Activated CD8-positive, alpha-beta memory T cell treated with anti-CD3 and anti-CD28 coated beads, Interleukin-2, amount 50 U/mL, for 48 hours (primary cell): Measurements from ENCODE around the gene RNF2.
A peak's percentile ranks its signal among the peaks of the same experiment; 100 is the strongest.
"Not testable (repeated sequence)": the region's sequence is repeated elsewhere in the genome, so short reads cannot be mapped to it uniquely, and the experiment has no call there.

ENCODE experiments used
- DNase-seq: peaks from one replicate; pipeline ENCODE4 v3.0.0-alpha.2; 2020

RNF2 gene

DNA sequence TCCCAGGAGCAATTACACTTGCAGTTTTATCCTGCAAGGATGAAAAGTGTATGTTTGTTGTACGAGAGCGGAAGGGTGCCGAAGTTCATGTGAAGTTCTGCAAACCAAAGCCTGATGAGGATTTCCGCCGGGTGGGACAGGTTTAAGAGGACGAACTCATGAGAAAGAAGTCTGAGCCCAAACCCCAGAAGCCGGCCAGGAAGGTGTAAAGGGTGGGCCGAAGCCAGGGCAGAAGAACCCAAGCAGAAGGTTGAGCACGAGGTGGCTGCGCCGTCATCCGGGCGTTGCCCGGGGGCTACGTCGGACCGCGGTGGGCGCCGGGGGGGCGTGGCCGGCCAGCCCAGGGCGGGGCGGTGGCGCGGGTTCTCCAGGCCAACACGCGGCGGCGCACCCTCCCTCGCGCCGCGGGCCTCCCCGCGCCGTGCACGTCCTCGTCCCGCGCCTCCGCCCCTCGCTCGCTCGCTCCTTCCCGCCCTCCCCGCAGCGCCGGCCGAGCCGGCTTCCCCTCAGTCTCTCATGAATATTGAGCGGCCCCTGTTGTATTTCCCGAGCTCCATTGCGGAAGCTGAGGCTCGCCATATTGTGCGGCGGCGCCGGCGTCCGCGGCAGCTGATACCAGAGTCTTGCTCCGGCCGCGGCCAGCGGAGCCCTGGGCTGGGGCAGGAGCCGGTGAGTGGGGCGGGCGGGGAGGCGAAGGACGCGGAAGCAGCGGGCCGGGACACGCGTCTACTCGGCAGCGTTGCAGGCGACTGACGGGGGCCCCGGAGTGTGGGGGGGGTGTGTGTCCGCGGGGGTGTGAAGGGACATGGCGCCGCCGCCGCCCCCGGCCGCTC lies at the start of gene RNF2:
Gene RNF2, plus strand, starts transcription at position 578 of the 833 bp plus-strand sequence. CDS start 41,996 bp downstream, outside the sequence.
- DNase-seq, result peak; percentile 88

DNA sequence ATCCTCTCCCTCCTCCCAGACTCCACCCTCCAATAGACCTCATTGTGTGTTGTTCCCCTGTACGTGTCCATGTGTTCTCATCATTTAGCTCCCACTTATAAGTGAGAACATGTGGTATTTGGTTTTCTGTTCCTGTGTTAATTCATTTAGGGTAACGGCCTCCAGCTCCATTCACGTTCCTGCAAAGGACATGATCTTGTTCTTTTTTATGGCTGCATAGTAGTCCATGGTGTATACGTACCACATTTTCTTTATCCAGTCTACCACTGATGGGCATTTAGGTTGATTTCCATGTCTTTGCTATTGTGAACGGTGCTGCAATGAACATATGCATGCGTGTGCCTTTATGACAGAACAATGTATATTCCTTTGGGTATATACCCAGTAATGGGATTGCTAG lies 45.4 kb upstream of the RNF2 start:
- DNase-seq, result not testable (repeated sequence)

DNA sequence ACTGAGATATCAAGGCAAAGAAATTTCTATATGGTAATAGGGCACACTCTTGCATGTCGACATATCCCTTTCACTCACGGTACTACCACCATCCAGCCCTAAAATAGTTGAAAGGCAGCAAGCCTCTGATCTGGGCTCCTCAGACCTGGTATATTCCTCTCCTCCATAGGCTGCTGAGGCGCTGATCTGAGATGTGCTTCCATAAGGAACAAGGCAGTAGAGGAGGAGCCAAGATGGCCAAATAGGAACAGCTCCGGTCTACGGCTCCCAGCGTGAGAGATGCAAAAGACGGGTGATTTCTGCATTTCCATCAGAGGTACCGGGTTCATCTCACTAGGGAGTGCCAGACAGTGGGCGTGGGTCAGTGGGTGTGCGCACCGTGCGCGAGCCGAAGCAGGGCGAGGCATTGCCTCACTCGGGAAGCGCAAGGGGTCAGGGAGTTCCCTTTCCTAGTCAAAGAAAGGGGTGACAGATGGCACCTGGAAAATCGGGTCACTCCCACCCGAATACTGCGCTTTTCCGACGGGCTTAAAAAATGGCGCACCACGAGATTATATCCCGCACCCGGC lies 44.0 kb upstream of the RNF2 start:
- not testable (repeated sequence) for DNase-seq

DNA sequence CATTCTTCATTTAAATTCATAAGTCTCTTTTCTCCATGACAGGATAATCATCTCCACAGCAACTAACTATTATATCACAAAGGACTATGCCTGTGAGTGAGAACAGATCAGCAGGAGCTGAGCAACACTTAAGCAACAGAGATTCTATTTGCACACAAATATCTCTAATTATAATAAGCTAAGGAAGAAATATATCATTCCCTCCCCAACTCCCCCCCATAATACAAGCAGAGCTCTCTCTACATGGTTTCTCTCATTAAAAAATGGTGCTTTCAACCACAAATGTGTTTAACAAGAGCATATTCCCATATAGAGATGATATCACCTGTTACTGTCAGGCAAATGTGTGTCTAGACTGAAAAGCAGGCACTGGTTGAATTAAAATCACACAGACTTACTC lies 36.5 kb upstream of the RNF2 start:
- DNase-seq, result no peak

GRCh38 chr1:185010361-185010760 lies 35.0 kb upstream of the RNF2 start:
- DNase-seq, result no peak

GRCh38 chr1:185014941-185015340 lies 30.4 kb upstream of the RNF2 start:
- no peak for DNase-seq

DNA sequence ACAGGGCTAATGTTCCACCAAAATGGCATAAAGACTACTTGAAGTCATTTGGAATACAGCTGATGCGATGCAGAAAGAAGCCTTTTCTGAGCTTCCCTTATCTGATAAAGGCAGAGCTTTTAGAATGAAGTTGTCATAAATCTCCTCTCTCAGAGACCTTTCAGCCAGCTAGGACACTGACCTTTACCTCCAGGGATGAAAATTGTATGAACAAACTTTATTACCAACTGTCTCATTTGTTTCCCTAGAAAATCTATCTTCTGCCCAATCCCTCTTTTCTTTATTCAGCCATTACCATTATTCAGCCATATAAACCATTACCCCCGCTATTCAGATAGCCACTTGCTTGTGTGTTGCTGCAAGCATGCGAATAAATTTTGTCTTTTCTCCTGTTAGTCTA lies 29.7 kb upstream of the RNF2 start:
- DNase-seq, result no peak

DNA sequence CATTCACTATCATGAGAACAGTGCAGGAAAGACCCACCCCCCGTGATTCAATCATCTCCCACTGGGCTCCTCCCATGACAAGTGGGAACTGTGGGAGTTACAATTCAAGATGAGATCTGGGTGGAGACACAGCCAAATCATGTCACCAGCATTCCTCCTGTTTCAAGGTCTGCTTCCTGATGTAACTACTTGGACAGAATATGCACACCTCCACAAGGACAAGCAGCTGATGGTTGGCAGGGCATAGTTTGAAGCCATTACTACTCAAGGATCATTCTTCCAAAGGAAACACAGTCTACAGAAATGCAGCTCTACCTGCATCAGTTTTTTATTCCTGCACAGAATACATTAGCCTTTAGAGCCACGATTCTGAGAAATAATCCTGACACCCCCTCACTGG lies 28.5 kb upstream of the RNF2 start:
- no peak for DNase-seq

DNA sequence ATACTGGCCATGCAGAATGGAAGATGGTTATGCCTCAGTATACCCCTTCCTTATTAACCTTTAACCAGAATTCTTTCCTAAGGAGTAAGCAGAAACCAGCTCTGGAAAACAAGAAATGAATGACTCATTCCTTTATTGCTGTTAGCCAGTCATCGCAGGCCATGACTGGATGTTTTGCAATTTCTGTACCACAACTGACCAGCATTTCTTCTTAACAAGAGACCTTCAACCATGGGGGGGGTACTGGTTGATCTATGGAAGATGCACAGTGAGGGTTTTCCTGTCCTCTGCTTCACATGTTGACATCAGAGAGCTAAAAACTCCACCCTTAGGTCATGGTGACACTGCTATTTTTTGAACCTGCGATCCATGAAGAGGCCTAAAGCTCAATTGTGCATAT lies 28.0 kb upstream of the RNF2 start:
- no peak for DNase-seq

- DNase-seq, result no peak
Observed at GRCh38 chr1:185017966-185018365, 27.4 kb upstream of the RNF2 start.

DNA sequence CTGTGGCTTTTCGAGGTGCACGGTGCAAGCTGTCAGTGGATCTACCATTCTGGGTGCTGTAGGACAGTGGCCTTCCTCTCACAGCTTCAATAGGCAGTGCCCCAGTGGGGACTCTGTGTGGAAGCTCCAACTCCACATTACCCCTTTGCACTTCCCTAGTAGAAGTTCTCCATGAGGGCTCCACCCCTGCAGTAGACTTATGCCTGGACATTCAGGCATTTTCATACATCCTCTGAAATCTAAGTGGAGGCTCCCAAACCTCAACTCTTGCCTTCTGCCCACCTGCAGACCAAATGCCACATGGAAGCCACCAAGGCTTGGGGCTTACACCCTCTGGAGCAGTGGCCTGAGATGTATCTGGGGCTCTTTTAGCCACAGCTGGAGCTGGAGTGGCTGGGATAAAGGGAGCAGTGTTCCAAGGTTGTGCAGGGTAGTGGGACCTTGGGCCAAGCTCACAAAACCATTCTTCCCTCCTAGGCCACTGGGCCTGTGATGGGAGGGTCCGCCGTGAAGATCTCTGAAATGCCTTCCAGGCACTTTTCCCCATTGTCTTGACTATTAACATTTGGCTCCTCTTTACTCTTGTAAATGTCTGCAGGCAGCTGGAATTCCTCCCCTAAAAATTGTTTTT lies 18.0 kb upstream of the RNF2 start:
- DNase-seq, result no peak

GRCh38 chr1:185033686-185034085 lies 11.7 kb upstream of the RNF2 start:
- DNase-seq, result no peak

DNA sequence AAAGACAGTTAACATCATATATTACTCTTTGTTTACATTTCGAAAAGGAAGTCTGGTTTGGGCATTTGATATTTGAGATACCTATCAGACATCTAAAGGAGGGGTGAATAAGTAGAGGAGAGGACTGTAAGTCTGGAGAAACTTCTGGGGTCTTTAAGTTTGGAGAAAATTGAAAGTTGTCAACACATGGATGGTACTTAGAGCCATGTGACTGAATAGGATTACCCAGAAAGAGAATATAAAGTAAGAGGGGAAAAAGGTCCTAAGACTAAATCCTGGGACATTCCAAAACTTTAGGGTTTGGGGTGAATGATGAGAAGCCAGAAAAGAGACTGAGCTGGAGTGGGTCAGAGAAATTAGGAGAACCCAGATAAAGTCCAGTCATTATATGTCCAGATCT lies 10.1 kb upstream of the RNF2 start:
- no peak for DNase-seq

DNA sequence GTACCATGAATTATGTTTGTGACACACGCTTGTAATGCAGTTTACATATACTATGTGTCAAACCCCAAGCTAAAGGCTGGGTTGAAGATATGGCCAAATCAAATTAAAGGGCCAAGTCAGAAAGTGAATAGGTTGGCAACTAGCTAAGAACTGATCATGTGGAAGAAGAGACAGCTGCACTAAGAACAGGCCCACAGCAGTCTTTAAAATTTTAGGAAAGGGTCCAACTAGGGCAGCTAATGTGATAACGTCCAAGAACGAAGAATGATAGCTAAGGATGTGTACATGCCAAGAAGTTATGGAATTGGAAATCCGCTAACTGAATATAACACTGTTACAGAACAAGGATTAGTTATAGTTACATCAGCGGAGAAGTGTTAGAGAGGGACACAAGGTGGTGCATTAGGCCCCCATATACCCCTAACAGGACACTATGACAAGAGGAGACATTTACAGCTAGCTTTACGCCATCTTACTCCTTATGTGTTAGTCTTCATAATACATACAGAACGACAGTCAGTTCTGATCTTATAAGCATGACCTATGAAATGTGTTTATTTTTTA lies 6.5 kb upstream of the RNF2 start:
- DNase-seq, result no peak

- no peak for DNase-seq
Observed at GRCh38 chr1:185039726-185040407, 5.5 kb upstream of the RNF2 start.

GRCh38 chr1:185040408-185040735 lies 5.0 kb upstream of the RNF2 start:
- DNase-seq, result no peak

GRCh38 chr1:185041742-185042141 lies 3.6 kb upstream of the RNF2 start:
- DNase-seq, result no peak

DNA sequence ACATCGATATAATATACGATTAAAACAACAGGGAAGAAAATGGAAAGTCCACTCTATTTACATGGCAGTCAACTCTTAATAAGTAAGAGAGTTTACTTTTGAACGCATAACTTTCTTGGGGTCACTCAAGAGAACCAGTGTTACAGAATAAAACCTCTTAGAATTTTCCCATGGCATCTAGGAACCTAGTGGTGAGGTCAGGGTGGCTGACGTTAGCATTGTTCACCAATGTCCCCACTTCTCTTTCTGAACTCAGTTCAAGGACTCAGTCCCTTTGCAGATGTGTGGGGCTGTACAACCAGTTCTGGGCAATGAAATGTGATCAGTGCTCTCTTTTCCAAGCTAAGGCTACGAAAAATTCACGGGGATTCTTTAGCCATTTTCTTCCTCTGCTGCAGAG lies 2.6 kb upstream of the RNF2 start:
- DNase-seq, result no peak

DNA sequence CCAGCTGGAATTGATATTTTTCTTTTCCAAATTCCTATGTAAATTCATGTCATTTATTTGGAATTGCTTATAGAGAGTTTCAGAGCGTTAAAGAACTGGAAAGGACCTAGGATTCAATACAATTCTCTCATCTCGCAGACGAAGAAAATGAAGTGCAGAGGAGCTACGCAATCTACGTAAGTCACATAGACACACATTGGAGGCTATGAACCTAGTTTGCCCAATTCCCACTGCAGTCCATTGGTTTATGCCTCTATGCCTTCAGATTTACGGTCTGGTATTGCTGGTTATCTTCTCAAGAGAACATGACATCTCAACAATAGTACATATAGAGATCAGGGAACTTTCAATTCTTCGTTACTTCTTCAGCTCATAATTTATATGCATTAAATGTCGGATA lies 971 bp upstream of the RNF2 start:
- DNase-seq, result no peak

- peak; percentile 73 for DNase-seq
Observed at GRCh38 chr1:185045814-185046492, 595 bp downstream of the RNF2 start.

DNA sequence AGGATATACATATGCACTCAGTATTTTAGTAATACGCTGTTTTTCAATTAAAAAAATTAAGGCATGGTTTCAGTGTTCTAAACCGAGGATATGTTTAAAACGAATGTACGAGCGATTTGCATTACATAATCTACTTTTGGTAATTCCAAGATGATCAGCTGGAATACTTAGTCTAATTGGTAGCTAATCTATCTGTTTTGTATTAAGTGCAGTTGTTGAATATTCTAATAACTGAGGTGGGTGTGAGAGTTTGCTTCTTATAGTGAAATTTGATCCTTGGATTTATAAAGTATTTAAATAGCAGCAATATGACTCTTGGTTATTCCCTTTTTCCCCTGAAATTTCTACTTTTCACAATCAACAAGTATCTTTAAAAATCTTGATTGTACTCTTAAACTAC lies 1.3 kb downstream of the RNF2 start:
- DNase-seq, result no peak

DNA sequence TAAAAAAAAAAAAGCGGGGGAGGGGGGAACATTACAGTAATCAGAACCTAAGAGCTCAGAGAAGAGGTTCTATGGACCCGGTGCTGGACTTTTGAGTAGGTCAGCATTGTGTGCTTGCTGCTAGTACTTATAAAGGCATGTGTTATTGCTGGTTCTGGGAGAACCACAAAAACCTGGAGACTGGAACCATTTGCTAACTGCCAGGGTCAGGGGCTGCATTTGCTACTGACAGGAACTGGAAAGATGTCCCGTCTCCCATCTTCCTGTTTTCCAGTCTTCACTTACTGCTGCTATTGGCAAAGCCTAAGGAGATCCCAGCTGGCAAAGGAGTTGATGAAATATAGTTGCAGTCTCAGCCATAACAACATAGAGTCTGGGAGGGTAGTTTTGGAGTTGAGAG lies 4.3 kb downstream of the RNF2 start:
- no peak for DNase-seq
